Regular cardiac myocyte (primary cell): Measurements from ENCODE around the gene P2RY6. TPM values are rescaled to one million over a fixed set of nuclear protein-coding genes. Genes with fewer than 3 reads are reported as not detected.

Experiments
- total RNA-seq: library from RNA; depleted of rRNA; stranded (reverse); fragments of >200 nt; gene quantifications from 2 replicates; pipeline ENCODE4 v1.2.3, GENCODE V29; 2014

Gene P2RY6
- 0.56 and 0.58 TPM in 2 replicates for total RNA-seq

GRCh38 chr11:73271936-73272679, at the start of gene P2RY6:
TSS of gene P2RY6 (plus strand) at chr11:73272338. CDS start at chr11:73296519, 24,181 bp downstream.

GRCh38 chr11:73308003-73308960, 36.1 kb downstream of the P2RY6 start, which contains the start of gene ARHGEF17:
TSS of gene ARHGEF17 (plus strand) at chr11:73308276. CDS start at chr11:73308639, 363 bp downstream.

Other genes starting within 250 kb of the P2RY6 start
- gene FCHSD2, start 130.0 kb upstream of the P2RY6 start, total RNA-seq, result 10.4 and 12.1 TPM in 2 replicates
- gene P2RY2, start 54.1 kb upstream of the P2RY6 start, total RNA-seq, result 0.28 and 0.38 TPM in 2 replicates
- gene ARHGEF17, start 35.9 kb downstream of the P2RY6 start, total RNA-seq, result 25.4 and 42.0 TPM in 2 replicates
- gene RELT, start 104.1 kb downstream of the P2RY6 start, total RNA-seq, result 9.0 and 12.8 TPM in 2 replicates